ENCODE data around the gene GNB1L. TPM values are rescaled to one million over a fixed set of nuclear protein-coding genes. Genes with fewer than 3 reads are reported as not detected.

The GNB1L gene
- total and polyA plus RNA-seq, 9 of the 15 experiments (the other 6 are each of a cell fraction or from before 2014, with no cell fraction given): 0.56 to 50.5 (median 10.2) TPM

DNA sequence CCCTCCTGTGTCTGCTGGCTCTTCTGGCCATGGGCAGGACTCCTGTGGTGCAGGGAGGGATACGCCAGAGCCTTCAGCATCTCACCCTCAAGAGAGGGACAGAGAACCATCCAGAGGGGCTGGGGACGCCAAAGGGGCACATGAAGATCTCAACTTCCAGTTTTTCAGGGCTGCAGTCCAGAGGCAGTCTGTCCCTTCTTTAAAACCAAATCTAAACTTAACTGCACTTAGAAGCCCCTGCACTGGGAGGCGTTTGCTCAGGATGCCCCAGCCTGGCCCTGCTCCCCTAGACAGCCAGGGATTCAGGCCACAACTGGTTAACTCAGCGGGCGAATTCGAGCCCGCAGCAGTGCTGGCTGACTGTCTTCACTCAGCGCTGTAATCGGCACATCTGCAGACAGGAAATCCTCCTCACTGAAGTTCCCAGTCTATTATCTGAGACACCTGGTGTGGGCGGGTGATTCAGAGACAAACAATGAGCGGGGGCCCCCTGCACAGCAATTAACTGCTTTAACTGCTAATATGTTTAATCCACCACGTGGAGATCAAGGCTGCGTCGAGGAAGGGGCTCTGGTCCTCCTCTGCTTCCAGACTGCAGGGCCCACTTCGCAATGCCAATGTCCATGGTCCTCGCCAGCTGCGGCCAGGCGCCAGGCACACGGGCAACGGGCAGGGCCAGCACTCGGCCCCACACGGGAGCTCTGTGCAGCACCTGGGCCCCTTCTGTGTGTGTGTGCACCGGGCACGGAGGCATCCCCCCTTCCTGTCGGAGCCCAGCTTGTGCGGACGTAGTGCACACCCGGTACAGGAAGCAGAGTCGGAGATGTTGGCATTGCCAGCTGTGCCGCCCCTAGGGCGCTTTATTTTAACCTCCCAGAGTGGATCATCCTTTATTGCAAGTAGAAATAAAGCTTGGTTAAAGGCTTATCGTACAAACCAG, 36.9 kb upstream of the GNB1L start (continued):
- TF ChIP-seq, protein P1, sequence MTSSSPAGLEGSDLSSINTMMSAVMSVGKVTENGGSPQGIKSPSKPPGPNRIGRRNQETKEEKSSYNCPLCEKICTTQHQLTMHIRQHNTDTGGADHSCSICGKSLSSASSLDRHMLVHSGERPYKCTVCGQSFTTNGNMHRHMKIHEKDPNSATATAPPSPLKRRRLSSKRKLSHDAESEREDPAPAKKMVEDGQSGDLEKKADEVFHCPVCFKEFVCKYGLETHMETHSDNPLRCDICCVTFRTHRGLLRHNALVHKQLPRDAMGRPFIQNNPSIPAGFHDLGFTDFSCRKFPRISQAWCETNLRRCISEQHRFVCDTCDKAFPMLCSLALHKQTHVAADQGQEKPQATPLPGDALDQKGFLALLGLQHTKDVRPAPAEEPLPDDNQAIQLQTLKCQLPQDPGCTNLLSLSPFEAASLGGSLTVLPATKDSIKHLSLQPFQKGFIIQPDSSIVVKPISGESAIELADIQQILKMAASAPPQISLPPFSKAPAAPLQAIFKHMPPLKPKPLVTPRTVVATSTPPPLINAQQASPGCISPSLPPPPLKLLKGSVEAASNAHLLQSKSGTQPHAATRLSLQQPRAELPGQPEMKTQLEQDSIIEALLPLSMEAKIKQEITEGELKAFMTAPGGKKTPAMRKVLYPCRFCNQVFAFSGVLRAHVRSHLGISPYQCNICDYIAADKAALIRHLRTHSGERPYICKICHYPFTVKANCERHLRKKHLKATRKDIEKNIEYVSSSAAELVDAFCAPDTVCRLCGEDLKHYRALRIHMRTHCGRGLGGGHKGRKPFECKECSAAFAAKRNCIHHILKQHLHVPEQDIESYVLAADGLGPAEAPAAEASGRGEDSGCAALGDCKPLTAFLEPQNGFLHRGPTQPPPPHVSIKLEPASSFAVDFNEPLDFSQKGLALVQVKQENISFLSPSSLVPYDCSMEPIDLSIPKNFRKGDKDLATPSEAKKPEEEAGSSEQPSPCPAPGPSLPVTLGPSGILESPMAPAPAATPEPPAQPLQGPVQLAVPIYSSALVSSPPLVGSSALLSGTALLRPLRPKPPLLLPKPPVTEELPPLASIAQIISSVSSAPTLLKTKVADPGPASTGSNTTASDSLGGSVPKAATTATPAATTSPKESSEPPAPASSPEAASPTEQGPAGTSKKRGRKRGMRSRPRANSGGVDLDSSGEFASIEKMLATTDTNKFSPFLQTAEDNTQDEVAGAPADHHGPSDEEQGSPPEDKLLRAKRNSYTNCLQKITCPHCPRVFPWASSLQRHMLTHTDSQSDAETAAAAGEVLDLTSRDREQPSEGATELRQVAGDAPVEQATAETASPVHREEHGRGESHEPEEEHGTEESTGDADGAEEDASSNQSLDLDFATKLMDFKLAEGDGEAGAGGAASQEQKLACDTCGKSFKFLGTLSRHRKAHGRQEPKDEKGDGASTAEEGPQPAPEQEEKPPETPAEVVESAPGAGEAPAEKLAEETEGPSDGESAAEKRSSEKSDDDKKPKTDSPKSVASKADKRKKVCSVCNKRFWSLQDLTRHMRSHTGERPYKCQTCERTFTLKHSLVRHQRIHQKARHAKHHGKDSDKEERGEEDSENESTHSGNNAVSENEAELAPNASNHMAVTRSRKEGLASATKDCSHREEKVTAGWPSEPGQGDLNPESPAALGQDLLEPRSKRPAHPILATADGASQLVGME (CRISPR knock-in tag; IDR thresholded peaks at IDR 0.05): peak; percentile 72; the same call in 1 of the 2 replicates
- TF ChIP-seq HNRNPLL (IDR thresholded peaks at IDR 0.05; ENCODE audit: low read depth, low read length, poor library complexity, severe bottlenecking) (no peak), FOSL1 (tag; conservative IDR thresholded peaks at IDR 0.05) (peak; percentile 100), FOXA3 (CRISPR knock-in tag; conservative IDR thresholded peaks at IDR 0.05 in 1 of 2, IDR thresholded peaks at IDR 0.05 in 1 of 2) (no peak), EP400 (IDR thresholded peaks at IDR 0.05) (no peak), POLR2H (tag; IDR thresholded peaks at IDR 0.05; ENCODE audit: low read depth) (no peak), DPF2 (IDR thresholded peaks at IDR 0.05) (peak; percentile 100), L3MBTL2 (IDR thresholded peaks at IDR 0.05) (peak; percentile 94), ZNF707 (CRISPR knock-in tag; conservative IDR thresholded peaks at IDR 0.05) (0 out of 2 replicates have a peak, but pooled peaks have one; percentile 19), SMAD1 (IDR thresholded peaks at IDR 0.05; ENCODE audit: low read depth, low read length, partially characterized antibody) (peak; percentile 85), KDM4B (IDR thresholded peaks at IDR 0.05; ENCODE audit: borderline replicate concordance in 2 of 2, low read depth in 1 of 2) (peak in 1 of 2 experiments; percentile 22; a peak in 1 of 4 replicates), ARHGAP35 (IDR thresholded peaks at IDR 0.05; ENCODE audit: partially characterized antibody) (peak; percentile 89), CBFA2T3 (IDR thresholded peaks at IDR 0.05) (peak; percentile 99), CCNT2 (IDR thresholded peaks at IDR 0.05; ENCODE audit: borderline replicate concordance, extremely low read depth, insufficient read length, low read depth, low read length) (peak; percentile 91)
- TF ChIP-seq, protein P2, sequence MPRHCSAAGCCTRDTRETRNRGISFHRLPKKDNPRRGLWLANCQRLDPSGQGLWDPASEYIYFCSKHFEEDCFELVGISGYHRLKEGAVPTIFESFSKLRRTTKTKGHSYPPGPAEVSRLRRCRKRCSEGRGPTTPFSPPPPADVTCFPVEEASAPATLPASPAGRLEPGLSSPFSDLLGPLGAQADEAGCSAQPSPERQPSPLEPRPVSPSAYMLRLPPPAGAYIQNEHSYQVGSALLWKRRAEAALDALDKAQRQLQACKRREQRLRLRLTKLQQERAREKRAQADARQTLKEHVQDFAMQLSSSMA (CRISPR knock-in tag; IDR thresholded peaks at IDR 0.05): peak; percentile 79; the same call in 1 of the 2 replicates
- TF ChIP-seq, protein P3, sequence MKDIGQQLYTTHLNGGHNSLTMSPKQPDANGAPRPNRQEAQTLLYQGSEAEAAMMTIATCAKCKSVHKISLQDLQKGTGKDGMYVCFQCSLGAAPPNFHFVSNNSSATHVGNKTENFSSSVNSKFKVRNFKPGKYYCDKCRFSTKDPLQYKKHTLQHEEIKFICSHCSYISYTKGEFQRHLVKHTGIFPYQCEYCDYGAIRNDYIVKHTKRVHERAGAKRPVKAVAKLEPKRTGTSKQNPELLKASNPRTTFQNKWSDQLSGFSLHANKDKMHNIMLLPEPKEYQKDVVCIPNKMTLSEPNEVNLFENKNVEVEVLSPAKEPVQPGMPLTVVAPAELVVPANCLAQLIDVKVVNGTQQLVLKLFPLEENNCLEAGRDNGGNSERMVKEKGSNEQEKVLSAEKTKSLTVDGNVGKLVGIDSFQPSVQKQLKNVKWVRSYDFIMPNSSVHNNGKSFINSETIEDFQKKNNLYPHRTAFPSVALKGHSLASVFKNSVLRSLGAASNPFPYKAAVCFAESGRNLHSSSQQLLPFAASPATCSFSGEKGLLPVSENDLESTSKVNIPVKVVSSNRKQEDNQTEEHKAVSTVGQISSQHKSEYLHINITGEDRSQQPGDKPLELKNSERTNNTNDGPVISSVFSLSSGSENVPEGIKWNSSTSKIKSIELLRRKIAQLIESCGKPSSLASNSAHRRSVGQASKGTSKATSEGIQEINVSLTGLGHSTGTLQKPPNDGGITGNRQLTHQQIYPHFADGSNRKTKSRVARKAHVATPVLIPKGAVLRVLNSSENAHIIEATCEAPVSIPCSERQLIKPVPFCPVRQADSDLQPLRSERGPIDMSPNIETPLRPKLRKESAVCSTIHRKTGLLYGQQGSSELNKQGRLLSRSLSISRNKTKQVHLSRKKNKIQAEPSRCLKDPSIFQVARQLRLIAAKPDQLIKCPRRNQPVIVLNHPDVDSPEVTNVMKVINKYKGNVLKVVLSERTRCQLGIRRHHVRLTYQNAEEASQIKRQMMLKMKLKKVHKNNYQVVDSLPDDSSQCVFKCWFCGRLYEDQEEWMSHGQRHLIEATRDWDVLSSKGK (CRISPR knock-in tag; IDR thresholded peaks at IDR 0.05): no peak
